ENCODE results near the gene HBEGF. TPM values are rescaled to one million over a fixed set of nuclear protein-coding genes. Genes with fewer than 3 reads are reported as not detected.

The HBEGF gene
- total and polyA plus RNA-seq, 4 donors: 0.60 to 1.0 (median 0.78) TPM

DNA sequence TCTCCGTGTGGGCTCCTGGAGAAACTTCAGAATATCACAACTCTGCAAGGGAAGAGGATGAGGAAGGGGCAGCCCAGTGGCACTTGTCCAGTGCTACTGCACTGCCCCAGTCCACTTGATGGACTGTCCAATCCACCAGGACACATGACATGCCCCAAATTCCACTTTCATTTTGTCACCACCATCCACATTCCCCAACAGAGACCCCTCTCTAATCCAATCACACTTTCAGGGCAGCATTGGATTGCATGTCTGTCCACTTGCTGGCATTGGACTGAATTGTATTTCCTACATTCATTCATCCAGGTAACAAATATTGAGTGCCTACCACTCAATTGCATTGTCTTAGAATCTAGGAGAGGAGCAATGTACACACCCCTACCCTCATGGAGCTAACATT lies 14.8 kb downstream of the HBEGF start:
- H3K9me3 ChIP-seq (ENCODE audit: control insufficient read depth in 4 of 4, low read length in 3 of 4): no peaks in the 10 kb centered on the region
- no peak for DNase-seq (ENCODE audit: low spot score)
- WGBS: 94% methylated on average over 1 of the region's 1 CpG
- no peaks in the 10 kb centered on the region for H3K27me3 ChIP-seq (ENCODE audit: control insufficient read depth in 4 of 4, insufficient read depth in 4 of 4, low read length in 3 of 4)
- H3K4me1 ChIP-seq (ENCODE audit: control insufficient read depth in 4 of 4, insufficient read depth in 4 of 4, low read length in 3 of 4): peaks cover 0 to 8% (median 6%) of the 10 kb centered on the region in 4 donors
- TF ChIP-seq TAF1 (conservative IDR thresholded peaks at IDR 0.05): no peak
- TF ChIP-seq RAD21 (IDR thresholded peaks at IDR 0.05): no peak
- no peak for TF ChIP-seq RXRA (IDR thresholded peaks at IDR 0.05)
- TF ChIP-seq JUND (IDR thresholded peaks at IDR 0.05): no peak
- TF ChIP-seq, protein P1, sequence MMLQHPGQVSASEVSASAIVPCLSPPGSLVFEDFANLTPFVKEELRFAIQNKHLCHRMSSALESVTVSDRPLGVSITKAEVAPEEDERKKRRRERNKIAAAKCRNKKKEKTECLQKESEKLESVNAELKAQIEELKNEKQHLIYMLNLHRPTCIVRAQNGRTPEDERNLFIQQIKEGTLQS (IDR thresholded peaks at IDR 0.05): no peak
- TF ChIP-seq YY1 (IDR thresholded peaks at IDR 0.05): no peak
- TF ChIP-seq NR2F2 (IDR thresholded peaks at IDR 0.05): no peak
- TF ChIP-seq, protein P2, sequence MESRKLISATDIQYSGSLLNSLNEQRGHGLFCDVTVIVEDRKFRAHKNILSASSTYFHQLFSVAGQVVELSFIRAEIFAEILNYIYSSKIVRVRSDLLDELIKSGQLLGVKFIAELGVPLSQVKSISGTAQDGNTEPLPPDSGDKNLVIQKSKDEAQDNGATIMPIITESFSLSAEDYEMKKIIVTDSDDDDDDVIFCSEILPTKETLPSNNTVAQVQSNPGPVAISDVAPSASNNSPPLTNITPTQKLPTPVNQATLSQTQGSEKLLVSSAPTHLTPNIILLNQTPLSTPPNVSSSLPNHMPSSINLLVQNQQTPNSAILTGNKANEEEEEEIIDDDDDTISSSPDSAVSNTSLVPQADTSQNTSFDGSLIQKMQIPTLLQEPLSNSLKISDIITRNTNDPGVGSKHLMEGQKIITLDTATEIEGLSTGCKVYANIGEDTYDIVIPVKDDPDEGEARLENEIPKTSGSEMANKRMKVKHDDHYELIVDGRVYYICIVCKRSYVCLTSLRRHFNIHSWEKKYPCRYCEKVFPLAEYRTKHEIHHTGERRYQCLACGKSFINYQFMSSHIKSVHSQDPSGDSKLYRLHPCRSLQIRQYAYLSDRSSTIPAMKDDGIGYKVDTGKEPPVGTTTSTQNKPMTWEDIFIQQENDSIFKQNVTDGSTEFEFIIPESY (IDR thresholded peaks at IDR 0.05): no peak
- no peak for TF ChIP-seq GABPA (IDR thresholded peaks at IDR 0.05 in 1 of 2, conservative IDR thresholded peaks at IDR 0.05 in 1 of 2)
- TF ChIP-seq HNF4A (conservative IDR thresholded peaks at IDR 0.05): no peak
- TF ChIP-seq FOXA2 (IDR thresholded peaks at IDR 0.05): no peak
- no peak overlapping the region for H3K27ac ChIP-seq (ENCODE audit: low read depth in 1 of 2, low read length in 2 of 2)
- H3K9ac ChIP-seq (ENCODE audit: low read depth in 1 of 2, low read length in 2 of 2): no peak overlapping the region
- no peak overlapping the region for H3K4me3 ChIP-seq (ENCODE audit: low read depth in 1 of 3, low read length in 3 of 3)
- peaks cover 0 to 3% (median 1%) of the 10 kb centered on the region in 4 donors for H3K36me3 ChIP-seq (ENCODE audit: control insufficient read depth in 4 of 4, insufficient read depth in 3 of 4, low read depth in 1 of 4, low read length in 3 of 4)

DNA sequence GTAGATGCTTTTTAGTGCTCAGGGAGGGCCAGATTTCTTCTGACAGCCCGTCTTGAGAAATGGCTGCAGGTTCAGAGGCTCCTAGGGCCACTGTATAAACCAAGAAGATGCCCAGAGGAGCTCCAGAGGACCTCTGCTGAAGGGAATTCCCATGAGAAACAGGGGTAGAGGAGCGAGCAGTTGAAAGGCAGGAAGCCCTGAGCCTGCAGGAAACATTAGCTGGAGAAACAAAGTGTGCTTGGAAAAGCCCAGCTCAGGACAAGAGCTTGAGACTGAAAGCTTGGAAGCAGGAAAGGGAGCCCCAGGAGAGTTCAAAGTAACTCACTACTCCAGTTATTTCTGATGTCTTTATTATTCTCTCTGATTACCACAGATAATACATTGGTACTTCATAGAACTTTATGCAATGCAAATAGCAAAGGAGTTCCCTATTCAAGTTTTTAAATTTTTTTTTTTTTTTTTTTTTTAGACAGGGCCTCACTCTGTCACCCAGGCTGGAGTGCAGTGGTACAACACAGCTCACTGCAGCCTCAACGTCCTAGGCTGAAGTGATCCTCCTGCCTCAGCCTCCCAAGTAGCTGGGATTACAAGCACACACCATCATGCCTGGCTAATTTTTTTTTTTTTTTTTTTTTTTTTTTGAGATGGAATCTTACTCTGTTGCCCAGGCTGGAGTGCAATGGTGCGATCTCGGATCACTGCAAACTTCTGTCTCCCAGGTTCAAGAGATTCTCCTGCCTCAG lies 16.5 kb downstream of the HBEGF start:
- no peak for DNase-seq (ENCODE audit: low spot score)
- TF ChIP-seq FOXA1 (IDR thresholded peaks at IDR 0.05) (no peak), JUND (IDR thresholded peaks at IDR 0.05) (no peak), TAF1 (conservative IDR thresholded peaks at IDR 0.05) (no peak), HNF4A (conservative IDR thresholded peaks at IDR 0.05) (no peak), GABPA (IDR thresholded peaks at IDR 0.05 in 1 of 2, conservative IDR thresholded peaks at IDR 0.05 in 1 of 2) (no peak), YY1 (IDR thresholded peaks at IDR 0.05) (no peak), FOXA2 (IDR thresholded peaks at IDR 0.05) (no peak), RXRA (IDR thresholded peaks at IDR 0.05) (no peak), EGR1 (IDR thresholded peaks at IDR 0.05; ENCODE audit: low read depth in 2 of 2) (no peak), HNF4G (IDR thresholded peaks at IDR 0.05) (no peak), NR2F2 (IDR thresholded peaks at IDR 0.05) (no peak), SP1 (IDR thresholded peaks at IDR 0.05) (no peak)
- TF ChIP-seq, protein P1 (IDR thresholded peaks at IDR 0.05): no peak
- TF ChIP-seq, protein P3, sequence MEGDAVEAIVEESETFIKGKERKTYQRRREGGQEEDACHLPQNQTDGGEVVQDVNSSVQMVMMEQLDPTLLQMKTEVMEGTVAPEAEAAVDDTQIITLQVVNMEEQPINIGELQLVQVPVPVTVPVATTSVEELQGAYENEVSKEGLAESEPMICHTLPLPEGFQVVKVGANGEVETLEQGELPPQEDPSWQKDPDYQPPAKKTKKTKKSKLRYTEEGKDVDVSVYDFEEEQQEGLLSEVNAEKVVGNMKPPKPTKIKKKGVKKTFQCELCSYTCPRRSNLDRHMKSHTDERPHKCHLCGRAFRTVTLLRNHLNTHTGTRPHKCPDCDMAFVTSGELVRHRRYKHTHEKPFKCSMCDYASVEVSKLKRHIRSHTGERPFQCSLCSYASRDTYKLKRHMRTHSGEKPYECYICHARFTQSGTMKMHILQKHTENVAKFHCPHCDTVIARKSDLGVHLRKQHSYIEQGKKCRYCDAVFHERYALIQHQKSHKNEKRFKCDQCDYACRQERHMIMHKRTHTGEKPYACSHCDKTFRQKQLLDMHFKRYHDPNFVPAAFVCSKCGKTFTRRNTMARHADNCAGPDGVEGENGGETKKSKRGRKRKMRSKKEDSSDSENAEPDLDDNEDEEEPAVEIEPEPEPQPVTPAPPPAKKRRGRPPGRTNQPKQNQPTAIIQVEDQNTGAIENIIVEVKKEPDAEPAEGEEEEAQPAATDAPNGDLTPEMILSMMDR (IDR thresholded peaks at IDR 0.05; ENCODE audit: low read depth, low read length, missing input control): no peak
- TF ChIP-seq, protein P4, sequence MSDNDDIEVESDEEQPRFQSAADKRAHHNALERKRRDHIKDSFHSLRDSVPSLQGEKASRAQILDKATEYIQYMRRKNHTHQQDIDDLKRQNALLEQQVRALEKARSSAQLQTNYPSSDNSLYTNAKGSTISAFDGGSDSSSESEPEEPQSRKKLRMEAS (IDR thresholded peaks at IDR 0.05): no peak
- TF ChIP-seq, protein P5, sequence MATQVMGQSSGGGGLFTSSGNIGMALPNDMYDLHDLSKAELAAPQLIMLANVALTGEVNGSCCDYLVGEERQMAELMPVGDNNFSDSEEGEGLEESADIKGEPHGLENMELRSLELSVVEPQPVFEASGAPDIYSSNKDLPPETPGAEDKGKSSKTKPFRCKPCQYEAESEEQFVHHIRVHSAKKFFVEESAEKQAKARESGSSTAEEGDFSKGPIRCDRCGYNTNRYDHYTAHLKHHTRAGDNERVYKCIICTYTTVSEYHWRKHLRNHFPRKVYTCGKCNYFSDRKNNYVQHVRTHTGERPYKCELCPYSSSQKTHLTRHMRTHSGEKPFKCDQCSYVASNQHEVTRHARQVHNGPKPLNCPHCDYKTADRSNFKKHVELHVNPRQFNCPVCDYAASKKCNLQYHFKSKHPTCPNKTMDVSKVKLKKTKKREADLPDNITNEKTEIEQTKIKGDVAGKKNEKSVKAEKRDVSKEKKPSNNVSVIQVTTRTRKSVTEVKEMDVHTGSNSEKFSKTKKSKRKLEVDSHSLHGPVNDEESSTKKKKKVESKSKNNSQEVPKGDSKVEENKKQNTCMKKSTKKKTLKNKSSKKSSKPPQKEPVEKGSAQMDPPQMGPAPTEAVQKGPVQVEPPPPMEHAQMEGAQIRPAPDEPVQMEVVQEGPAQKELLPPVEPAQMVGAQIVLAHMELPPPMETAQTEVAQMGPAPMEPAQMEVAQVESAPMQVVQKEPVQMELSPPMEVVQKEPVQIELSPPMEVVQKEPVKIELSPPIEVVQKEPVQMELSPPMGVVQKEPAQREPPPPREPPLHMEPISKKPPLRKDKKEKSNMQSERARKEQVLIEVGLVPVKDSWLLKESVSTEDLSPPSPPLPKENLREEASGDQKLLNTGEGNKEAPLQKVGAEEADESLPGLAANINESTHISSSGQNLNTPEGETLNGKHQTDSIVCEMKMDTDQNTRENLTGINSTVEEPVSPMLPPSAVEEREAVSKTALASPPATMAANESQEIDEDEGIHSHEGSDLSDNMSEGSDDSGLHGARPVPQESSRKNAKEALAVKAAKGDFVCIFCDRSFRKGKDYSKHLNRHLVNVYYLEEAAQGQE (IDR thresholded peaks at IDR 0.05): no peak
- H3K9ac ChIP-seq (ENCODE audit: low read depth in 1 of 2, low read length in 2 of 2): no peak overlapping the region
- 86% methylated on average over 5 of the region's 5 CpGs for WGBS
- no peaks in the 10 kb centered on the region for H3K9me3 ChIP-seq (ENCODE audit: control insufficient read depth in 4 of 4, low read length in 3 of 4)
- H3K27me3 ChIP-seq (ENCODE audit: control insufficient read depth in 4 of 4, insufficient read depth in 4 of 4, low read length in 3 of 4): no peaks in the 10 kb centered on the region
- no peaks in the 10 kb centered on the region for H3K4me1 ChIP-seq (ENCODE audit: control insufficient read depth in 4 of 4, insufficient read depth in 4 of 4, low read length in 3 of 4)
- no peak overlapping the region for H3K4me3 ChIP-seq (ENCODE audit: low read depth in 1 of 3, low read length in 3 of 3)
- H3K36me3 ChIP-seq (ENCODE audit: control insufficient read depth in 4 of 4, insufficient read depth in 3 of 4, low read depth in 1 of 4, low read length in 3 of 4): peaks cover 0 to 3% (median 1%) of the 10 kb centered on the region in 4 donors
- H3K27ac ChIP-seq (ENCODE audit: low read depth in 1 of 2, low read length in 2 of 2): no peak overlapping the region

All from liver (tissue), 9 donors.